ENCODE results near the gene NEO1. TPM values are rescaled to one million over a fixed set of nuclear protein-coding genes. Genes with fewer than 3 reads are reported as not detected.

The NEO1 gene
- total RNA-seq, 2 donors from 2014 or later = 5.2 to 5.3 TPM

GRCh38 chr15:73353734-73354133, 301.5 kb downstream of the NEO1 start:
- H3K27ac Mint-ChIP-seq = no peak overlapping the region
- H3K9me3 Mint-ChIP-seq = no peaks in the 10 kb centered on the region
- ATAC-seq = no peak

GRCh38 chr15:73354241-73354640, 302.0 kb downstream of the NEO1 start:
- ATAC-seq = no peak
- no peak for DNase-seq (ENCODE audit: low spot score in 2 of 2)
- Mint-ChIP-seq H3K27ac (no peak overlapping the region), H3K9me3 (no peaks in the 10 kb centered on the region), H3K36me3 (no peaks in the 10 kb centered on the region)

More at GRCh38 chr15:73353734-73354133, 301.5 kb downstream of the NEO1 start:
- no peak for DNase-seq (ENCODE audit: low spot score in 2 of 2)
- H3K36me3 Mint-ChIP-seq = no peaks in the 10 kb centered on the region

All from activated naive CD4-positive, alpha-beta T cell treated with anti-CD3 and anti-CD28 coated beads, Interleukin-2, amount 50 U/mL, for 72 hours (primary cell).